ENCODE data around the gene PTGES3.
"Not testable (repeated sequence)": the region's sequence is repeated elsewhere in the genome, so short reads cannot be mapped to it uniquely, and the experiment has no call there.

The PTGES3 gene

GRCh38 chr12:56709759-56710376 lies 21.8 kb upstream of the PTGES3 start:
- peaks cover 2% of the 10 kb centered on the region for H3K79me1 ChIP-seq (ENCODE audit: low read length)
- H3K36me3 ChIP-seq (ENCODE audit: control insufficient read depth, insufficient read depth, low read length), result peaks cover 14% of the 10 kb centered on the region
- no peak overlapping the region for H3K4ac ChIP-seq (ENCODE audit: low read depth, low read length)
- no peak overlapping the region for H2AK5ac ChIP-seq (ENCODE audit: low read length)
- H2BK15ac ChIP-seq (replicated peaks; ENCODE audit: low read depth), result no peak overlapping the region
- H3K79me2 ChIP-seq (ENCODE audit: control insufficient read depth, insufficient read depth, low read length), result no peaks in the 10 kb centered on the region
- no peak overlapping the region for H3K18ac ChIP-seq (ENCODE audit: low read length)
- no peak overlapping the region for H3K4me2 ChIP-seq (ENCODE audit: low read length)
- DNase-seq, result no peak
- no peak overlapping the region for H3K27ac ChIP-seq (ENCODE audit: low read depth, low read length)
- H3K4me3 ChIP-seq (ENCODE audit: low read length), result no peak overlapping the region
- no peak overlapping the region for H2BK5ac ChIP-seq (ENCODE audit: low read length)
- H3K23ac ChIP-seq (ENCODE audit: low read length), result no peak overlapping the region
- no peak overlapping the region for H4K5ac ChIP-seq (ENCODE audit: low read length)
- no peaks in the 10 kb centered on the region for H3K4me1 ChIP-seq (ENCODE audit: control insufficient read depth, low read depth, low read length)
- H3K9ac ChIP-seq (ENCODE audit: low read length), result no peak overlapping the region
- no peak overlapping the region for H3K56ac ChIP-seq (ENCODE audit: low read length)
- no peak overlapping the region for H4K8ac ChIP-seq (ENCODE audit: low read depth, low read length)
- H2BK120ac ChIP-seq (ENCODE audit: low read depth, low read length), result no peak overlapping the region
- no CpG with 5 or more reads among the region's 5 CpGs for whole genome bisulfite sequencing (ENCODE audit: extremely low coverage, insufficient coverage, low lambda C conversion rate)
- H3K27me3 ChIP-seq (ENCODE audit: insufficient read depth, low read length, poor library complexity), result no peaks in the 10 kb centered on the region

DNA sequence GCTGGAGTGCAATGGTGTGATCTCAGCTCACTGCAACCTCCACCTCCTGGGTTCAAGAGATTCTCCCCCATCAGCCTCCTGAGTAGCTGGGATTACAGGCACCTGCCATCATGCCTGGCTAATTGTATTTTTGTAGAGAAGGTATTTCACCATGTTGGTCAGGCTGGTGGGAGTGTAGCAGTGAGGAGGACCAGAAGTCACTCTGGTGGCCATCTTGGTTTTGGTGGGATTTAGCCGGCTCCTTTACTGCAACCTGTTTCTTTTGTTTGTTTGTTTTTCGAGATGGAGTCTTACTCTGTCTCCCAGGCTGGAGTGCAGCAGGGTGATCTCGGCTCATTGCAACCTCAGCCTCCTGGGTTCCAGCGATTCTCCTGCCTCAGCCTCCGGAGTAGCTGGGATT lies 16.4 kb upstream of the PTGES3 start:
- no CpG with 5 or more reads among the region's 5 CpGs for WGBS (ENCODE audit: extremely low coverage, insufficient coverage, low lambda C conversion rate)
- not testable (repeated sequence) for H3K18ac ChIP-seq (ENCODE audit: low read length); H3K36me3 ChIP-seq (ENCODE audit: control insufficient read depth, insufficient read depth, low read length)

GRCh38 chr12:56699020-56699661 lies 11.1 kb upstream of the PTGES3 start:
- H2BK5ac ChIP-seq (ENCODE audit: low read length), result no peak overlapping the region
- no peak overlapping the region for H2BK120ac ChIP-seq (ENCODE audit: low read depth, low read length)
- H3K9ac ChIP-seq (ENCODE audit: low read length), result no peak overlapping the region
- no peak overlapping the region for H2BK15ac ChIP-seq (replicated peaks; ENCODE audit: low read depth)
- H3K79me2 ChIP-seq (ENCODE audit: control insufficient read depth, insufficient read depth, low read length), result no peaks in the 10 kb centered on the region
- no peak overlapping the region for H3K27ac ChIP-seq (ENCODE audit: low read depth, low read length)
- no peak overlapping the region for H4K8ac ChIP-seq (ENCODE audit: low read depth, low read length)
- H3K4me1 ChIP-seq (ENCODE audit: control insufficient read depth, low read depth, low read length), result no peaks in the 10 kb centered on the region
- no peak overlapping the region for H3K18ac ChIP-seq (ENCODE audit: low read length)
- WGBS (ENCODE audit: extremely low coverage, insufficient coverage, low lambda C conversion rate), result no CpG with 5 or more reads among the region's 3 CpGs
- H3K36me3 ChIP-seq (ENCODE audit: control insufficient read depth, insufficient read depth, low read length), result no peaks in the 10 kb centered on the region
- no peak for DNase-seq
- no peak overlapping the region for H3K4me2 ChIP-seq (ENCODE audit: low read length)
- no peak overlapping the region for H3K4me3 ChIP-seq (ENCODE audit: low read length)
- H4K5ac ChIP-seq (ENCODE audit: low read length), result no peak overlapping the region
- H3K23ac ChIP-seq (ENCODE audit: low read length), result no peak overlapping the region
- H3K4ac ChIP-seq (ENCODE audit: low read depth, low read length), result no peak overlapping the region
- H2AK5ac ChIP-seq (ENCODE audit: low read length), result no peak overlapping the region
- no peaks in the 10 kb centered on the region for H3K79me1 ChIP-seq (ENCODE audit: low read length)
- no peaks in the 10 kb centered on the region for H3K27me3 ChIP-seq (ENCODE audit: insufficient read depth, low read length, poor library complexity)
- H3K56ac ChIP-seq (ENCODE audit: low read length), result no peak overlapping the region

More for the DNA sequence above, 16.4 kb upstream of the PTGES3 start:
- H3K79me1 ChIP-seq (ENCODE audit: low read length); H2BK5ac ChIP-seq (ENCODE audit: low read length); H3K4ac ChIP-seq (ENCODE audit: low read depth, low read length); H3K4me2 ChIP-seq (ENCODE audit: low read length); H2BK120ac ChIP-seq (ENCODE audit: low read depth, low read length); H4K8ac ChIP-seq (ENCODE audit: low read depth, low read length); H3K27me3 ChIP-seq (ENCODE audit: insufficient read depth, low read length, poor library complexity); H3K27ac ChIP-seq (ENCODE audit: low read depth, low read length); H3K56ac ChIP-seq (ENCODE audit: low read length); H3K4me1 ChIP-seq (ENCODE audit: control insufficient read depth, low read depth, low read length); H3K79me2 ChIP-seq (ENCODE audit: control insufficient read depth, insufficient read depth, low read length); H4K5ac ChIP-seq (ENCODE audit: low read length); H2AK5ac ChIP-seq (ENCODE audit: low read length); H2BK15ac ChIP-seq (replicated peaks; ENCODE audit: low read depth); H3K4me3 ChIP-seq (ENCODE audit: low read length); DNase-seq; H3K9ac ChIP-seq (ENCODE audit: low read length); H3K23ac ChIP-seq (ENCODE audit: low read length): not testable (repeated sequence)

- Histone ChIP-seq H3K4ac (ENCODE audit: low read depth, low read length) (no peak overlapping the region), H3K56ac (ENCODE audit: low read length) (no peak overlapping the region), H2AK5ac (ENCODE audit: low read length) (no peak overlapping the region), H4K5ac (ENCODE audit: low read length) (no peak overlapping the region), H2BK5ac (ENCODE audit: low read length) (no peak overlapping the region), H3K27ac (ENCODE audit: low read depth, low read length) (no peak overlapping the region), H3K9ac (ENCODE audit: low read length) (no peak overlapping the region), H2BK120ac (ENCODE audit: low read depth, low read length) (no peak overlapping the region), H4K8ac (ENCODE audit: low read depth, low read length) (no peak overlapping the region), H3K79me2 (ENCODE audit: control insufficient read depth, insufficient read depth, low read length) (no peaks in the 10 kb centered on the region), H3K18ac (ENCODE audit: low read length) (no peak overlapping the region), H3K4me2 (ENCODE audit: low read length) (no peak overlapping the region), H3K36me3 (ENCODE audit: control insufficient read depth, insufficient read depth, low read length) (no peaks in the 10 kb centered on the region), H3K4me3 (ENCODE audit: low read length) (no peak overlapping the region), H2BK15ac (replicated peaks; ENCODE audit: low read depth) (no peak overlapping the region), H3K23ac (ENCODE audit: low read length) (no peak overlapping the region), H3K27me3 (ENCODE audit: insufficient read depth, low read length, poor library complexity) (no peaks in the 10 kb centered on the region), H3K79me1 (ENCODE audit: low read length) (no peaks in the 10 kb centered on the region), H3K4me1 (ENCODE audit: control insufficient read depth, low read depth, low read length) (no peaks in the 10 kb centered on the region)
- WGBS (ENCODE audit: extremely low coverage, insufficient coverage, low lambda C conversion rate), result no CpG with 5 or more reads among the region's 2 CpGs
- no peak for DNase-seq
Measured at GRCh38 chr12:56695327-56696101, 7.4 kb upstream of the PTGES3 start.

GRCh38 chr12:56694161-56694560 lies 6.1 kb upstream of the PTGES3 start:
- Histone ChIP-seq H2BK120ac (ENCODE audit: low read depth, low read length) (no peak overlapping the region), H3K23ac (ENCODE audit: low read length) (no peak overlapping the region), H2BK5ac (ENCODE audit: low read length) (no peak overlapping the region), H3K4me3 (ENCODE audit: low read length) (no peak overlapping the region), H3K79me2 (ENCODE audit: control insufficient read depth, insufficient read depth, low read length) (no peaks in the 10 kb centered on the region), H4K8ac (ENCODE audit: low read depth, low read length) (no peak overlapping the region), H3K27ac (ENCODE audit: low read depth, low read length) (no peak overlapping the region), H2AK5ac (ENCODE audit: low read length) (no peak overlapping the region), H3K9ac (ENCODE audit: low read length) (no peak overlapping the region), H3K79me1 (ENCODE audit: low read length) (no peaks in the 10 kb centered on the region), H2BK15ac (replicated peaks; ENCODE audit: low read depth) (no peak overlapping the region), H4K5ac (ENCODE audit: low read length) (no peak overlapping the region), H3K4me1 (ENCODE audit: control insufficient read depth, low read depth, low read length) (no peaks in the 10 kb centered on the region), H3K18ac (ENCODE audit: low read length) (no peak overlapping the region), H3K56ac (ENCODE audit: low read length) (no peak overlapping the region), H3K27me3 (ENCODE audit: insufficient read depth, low read length, poor library complexity) (no peaks in the 10 kb centered on the region), H3K4ac (ENCODE audit: low read depth, low read length) (no peak overlapping the region), H3K36me3 (ENCODE audit: control insufficient read depth, insufficient read depth, low read length) (no peaks in the 10 kb centered on the region), H3K4me2 (ENCODE audit: low read length) (no peak overlapping the region)
- WGBS (ENCODE audit: extremely low coverage, insufficient coverage, low lambda C conversion rate), result no CpG with 5 or more reads among the region's 5 CpGs
- DNase-seq, result no peak

Data from mesendoderm (in vitro differentiated cells).